Osteoblast (primary cell): Measurements from ENCODE around the gene SLC50A1. TPM values are rescaled to one million over a fixed set of nuclear protein-coding genes. Genes with fewer than 3 reads are reported as not detected.

ENCODE experiments used
- DNase-seq: peaks from one replicate; pipeline ENCODE4 v3.0.0; 2011; ENCODE audit warnings: low spot score, mixed read lengths; ENCODE audit not compliant: insufficient read length; ENCODE audit errors: missing footprints
- H2AFZ ChIP-seq: 2 replicates; pipeline ENCODE4 v1.6.0; 2011; ENCODE audit warnings: mild to moderate bottlenecking, low read length
- H3K27ac ChIP-seq: 2 replicates; pipeline ENCODE4 v1.5.1; 2011; ENCODE audit warnings: mild to moderate bottlenecking, low read depth, low read length, moderate library complexity
- H3K27me3 ChIP-seq: 2 replicates; pipeline ENCODE4 v1.6.0; 2012; ENCODE audit warnings: mild to moderate bottlenecking, control low read depth, inconsistent platforms, low read length, moderate library complexity; ENCODE audit not compliant: insufficient read depth
- H3K36me3 ChIP-seq: 2 replicates; pipeline ENCODE4 v1.5.1; 2011; ENCODE audit warnings: mild to moderate bottlenecking, low read length, control low read depth, moderate library complexity; ENCODE audit not compliant: insufficient read depth
- H3K4me1 ChIP-seq: 2 replicates; pipeline ENCODE4 v1.5.1; 2011; ENCODE audit warnings: mild to moderate bottlenecking, low read length, control low read depth, moderate library complexity; ENCODE audit not compliant: insufficient read depth
- H3K4me2 ChIP-seq: 2 replicates; pipeline ENCODE4 v1.6.0; 2011; ENCODE audit warnings: mild to moderate bottlenecking, low read length; ENCODE audit not compliant: insufficient read depth
- H3K4me3 ChIP-seq: fragments of 200-600 bp; sonication (generic); 3 replicates; pipeline ENCODE4 v1.5.1; 2012; ENCODE audit warnings: mild to moderate bottlenecking, low read length, inconsistent platforms; ENCODE audit not compliant: insufficient read depth
- H3K79me2 ChIP-seq: 2 replicates; pipeline ENCODE4 v1.6.0; 2012; ENCODE audit warnings: mild to moderate bottlenecking, low read length, control low read depth, inconsistent platforms; ENCODE audit not compliant: insufficient read depth
- H3K9me3 ChIP-seq: 2 replicates; pipeline ENCODE4 v1.5.1; 2011; ENCODE audit warnings: low read depth, low read length, control low read depth
- H4K20me1 ChIP-seq: 2 replicates; pipeline ENCODE4 v1.6.0; 2012; ENCODE audit warnings: mild to moderate bottlenecking, low read length, control low read depth; ENCODE audit not compliant: insufficient read depth
- total RNA-seq: library from RNA; depleted of rRNA; stranded (reverse); fragments of >200 nt; gene quantifications from 2 replicates; pipeline ENCODE4 v1.2.3, GENCODE V29; 2012
- TF ChIP-seq, protein P1 (sequence below): IDR thresholded peaks from 2 replicates; pipeline ENCODE4 v1.5.1; 2011; ENCODE audit warnings: mild to moderate bottlenecking, low read depth, low read length, moderate library complexity; ENCODE audit errors: extremely low read depth

The SLC50A1 gene
- total RNA-seq, 1 donor: 38.0 TPM

DNA sequence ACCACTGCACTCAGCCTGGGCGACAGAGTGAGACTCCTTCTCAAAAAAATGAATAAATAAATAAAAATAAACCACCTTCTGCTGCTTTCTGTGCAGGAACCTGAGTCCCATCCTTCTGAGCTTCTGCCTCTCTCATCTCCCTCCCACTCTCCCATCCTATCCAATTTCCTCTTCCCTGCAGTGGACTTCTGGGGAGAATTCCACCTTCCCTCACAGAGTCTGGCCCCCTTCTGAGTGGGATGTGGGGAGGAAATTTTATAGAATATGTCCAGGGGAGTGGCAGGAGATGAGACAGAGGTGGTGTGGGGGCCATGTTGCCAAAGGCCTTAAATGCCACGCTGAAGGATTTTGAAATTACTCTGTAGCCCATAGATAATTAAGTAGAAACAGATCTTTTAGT lies 13.3 kb upstream of the SLC50A1 start:
- no peak overlapping the region for H3K27ac ChIP-seq
- H3K27me3 ChIP-seq: peaks cover 49% of the 10 kb centered on the region
- peaks cover 5% of the 10 kb centered on the region for H3K4me1 ChIP-seq
- no peak for DNase-seq
- H3K9me3 ChIP-seq: no peaks in the 10 kb centered on the region
- no peak overlapping the region for H2AFZ ChIP-seq
- TF ChIP-seq, protein P1, sequence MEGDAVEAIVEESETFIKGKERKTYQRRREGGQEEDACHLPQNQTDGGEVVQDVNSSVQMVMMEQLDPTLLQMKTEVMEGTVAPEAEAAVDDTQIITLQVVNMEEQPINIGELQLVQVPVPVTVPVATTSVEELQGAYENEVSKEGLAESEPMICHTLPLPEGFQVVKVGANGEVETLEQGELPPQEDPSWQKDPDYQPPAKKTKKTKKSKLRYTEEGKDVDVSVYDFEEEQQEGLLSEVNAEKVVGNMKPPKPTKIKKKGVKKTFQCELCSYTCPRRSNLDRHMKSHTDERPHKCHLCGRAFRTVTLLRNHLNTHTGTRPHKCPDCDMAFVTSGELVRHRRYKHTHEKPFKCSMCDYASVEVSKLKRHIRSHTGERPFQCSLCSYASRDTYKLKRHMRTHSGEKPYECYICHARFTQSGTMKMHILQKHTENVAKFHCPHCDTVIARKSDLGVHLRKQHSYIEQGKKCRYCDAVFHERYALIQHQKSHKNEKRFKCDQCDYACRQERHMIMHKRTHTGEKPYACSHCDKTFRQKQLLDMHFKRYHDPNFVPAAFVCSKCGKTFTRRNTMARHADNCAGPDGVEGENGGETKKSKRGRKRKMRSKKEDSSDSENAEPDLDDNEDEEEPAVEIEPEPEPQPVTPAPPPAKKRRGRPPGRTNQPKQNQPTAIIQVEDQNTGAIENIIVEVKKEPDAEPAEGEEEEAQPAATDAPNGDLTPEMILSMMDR: no peak
- no peaks in the 10 kb centered on the region for H4K20me1 ChIP-seq
- no peaks in the 10 kb centered on the region for H3K36me3 ChIP-seq
- H3K4me3 ChIP-seq: no peak overlapping the region
- no peak overlapping the region for H3K4me2 ChIP-seq
- H3K79me2 ChIP-seq: no peaks in the 10 kb centered on the region

DNA sequence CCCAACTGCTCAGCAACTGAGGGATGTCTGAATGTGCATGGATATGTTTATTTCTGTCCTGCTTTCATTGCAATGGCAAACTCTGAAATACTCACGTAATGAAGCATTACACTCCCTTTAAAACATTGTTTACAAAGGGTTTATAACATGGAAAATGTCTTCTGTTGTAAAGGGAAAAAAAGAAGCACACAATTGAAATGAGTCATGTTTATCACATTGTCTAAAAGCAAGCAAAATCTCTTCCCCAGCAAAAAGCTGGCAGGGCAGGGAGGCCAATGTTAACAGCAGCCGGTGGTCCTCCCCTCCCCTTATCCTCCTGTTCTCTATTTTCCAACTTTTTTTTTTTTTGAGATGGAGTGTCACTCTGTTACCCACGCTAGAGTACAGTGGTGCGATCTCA lies 11.9 kb upstream of the SLC50A1 start:
- H3K27me3 ChIP-seq: peaks cover 59% of the 10 kb centered on the region
- no peaks in the 10 kb centered on the region for H3K9me3 ChIP-seq
- TF ChIP-seq, protein P1: no peak
- DNase-seq: no peak
- no peaks in the 10 kb centered on the region for H3K79me2 ChIP-seq
- H2AFZ ChIP-seq: no peak overlapping the region
- no peaks in the 10 kb centered on the region for H3K36me3 ChIP-seq
- no peaks in the 10 kb centered on the region for H4K20me1 ChIP-seq
- H3K4me3 ChIP-seq: no peak overlapping the region
- H3K4me1 ChIP-seq: peaks cover 7% of the 10 kb centered on the region
- no peak overlapping the region for H3K4me2 ChIP-seq
- H3K27ac ChIP-seq: no peak overlapping the region

DNA sequence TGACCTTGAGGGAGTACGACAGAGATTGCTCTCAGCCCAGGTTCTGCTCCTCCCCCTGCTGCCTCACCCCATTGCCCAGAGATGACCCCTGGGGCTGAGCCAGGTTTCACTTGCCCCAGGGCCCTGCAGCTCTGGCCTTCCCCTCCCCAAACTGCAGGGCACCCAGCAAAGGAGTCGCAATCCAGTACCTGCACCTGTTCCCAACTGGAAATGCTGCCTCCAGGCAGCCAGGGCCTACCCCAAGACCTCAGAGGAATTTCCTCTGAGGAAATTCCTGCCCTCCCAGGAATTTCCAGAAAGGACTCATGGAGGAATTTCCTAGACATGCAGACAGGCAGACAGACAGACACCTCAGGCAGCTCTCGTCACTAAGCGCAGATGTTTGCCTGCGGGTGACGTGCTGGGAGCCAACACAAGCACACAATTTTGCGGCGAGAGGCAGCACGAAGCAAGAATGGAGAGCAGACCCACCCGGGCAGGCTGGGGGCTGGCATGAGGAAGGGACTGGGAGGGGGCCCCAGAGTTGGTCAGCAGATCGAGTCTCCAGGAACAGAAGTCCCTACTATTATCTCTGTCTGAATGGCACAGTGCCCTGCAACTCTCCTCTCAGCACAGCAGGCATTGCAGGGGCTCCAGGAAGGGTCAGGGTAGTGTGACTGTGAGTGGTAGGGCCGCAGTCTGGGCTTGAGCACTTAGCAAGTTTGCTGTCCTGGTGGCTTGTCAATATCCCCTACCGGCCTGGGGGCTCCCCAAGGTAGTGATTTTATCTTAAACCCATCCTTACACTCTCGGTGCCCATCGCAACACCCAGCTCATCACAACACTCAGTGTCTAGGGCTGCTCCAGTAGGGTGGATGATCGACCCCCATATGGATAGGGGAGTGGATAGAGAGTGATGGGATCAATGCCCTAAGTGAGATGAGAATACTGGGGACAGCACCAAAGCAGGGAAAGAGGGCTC lies 10.9 kb upstream of the SLC50A1 start:
- H3K27me3 ChIP-seq: peaks cover 65% of the 10 kb centered on the region
- no peaks in the 10 kb centered on the region for H3K79me2 ChIP-seq
- no peak overlapping the region for H3K4me2 ChIP-seq
- TF ChIP-seq, protein P1: no peak
- no peak overlapping the region for H3K4me3 ChIP-seq
- no peak for DNase-seq
- peaks cover 12% of the 10 kb centered on the region for H3K4me1 ChIP-seq
- H4K20me1 ChIP-seq: no peaks in the 10 kb centered on the region
- no peak overlapping the region for H2AFZ ChIP-seq
- no peaks in the 10 kb centered on the region for H3K36me3 ChIP-seq
- no peaks in the 10 kb centered on the region for H3K9me3 ChIP-seq
- no peak overlapping the region for H3K27ac ChIP-seq

DNA sequence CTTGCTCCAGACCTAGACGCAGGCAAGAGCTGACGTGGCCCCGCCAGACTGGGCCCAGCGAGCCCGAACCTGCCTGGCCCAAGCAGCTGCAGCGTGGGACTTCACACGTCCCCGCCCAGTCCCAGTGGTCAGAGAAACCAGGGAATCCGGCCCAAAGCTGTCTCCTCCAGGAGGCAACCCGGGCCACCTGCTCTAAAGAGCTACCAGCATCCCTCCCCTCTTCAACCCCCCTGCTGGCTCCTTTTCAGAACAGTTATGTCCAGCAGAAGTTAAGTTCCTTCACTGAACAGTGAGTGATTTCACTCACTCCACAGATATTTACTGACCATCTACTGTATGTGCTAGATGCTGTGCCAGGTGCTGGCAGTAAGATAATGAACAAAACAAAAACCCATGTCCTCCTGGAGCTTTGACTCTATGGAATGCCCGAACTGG lies 10.1 kb upstream of the SLC50A1 start:
- Histone ChIP-seq H3K4me2 (no peak overlapping the region), H3K4me3 (no peak overlapping the region), H3K27ac (no peak overlapping the region), H3K27me3 (peaks cover 62% of the 10 kb centered on the region), H3K79me2 (no peaks in the 10 kb centered on the region), H2AFZ (no peak overlapping the region), H3K4me1 (peaks cover 13% of the 10 kb centered on the region), H3K36me3 (no peaks in the 10 kb centered on the region), H4K20me1 (no peaks in the 10 kb centered on the region), H3K9me3 (no peaks in the 10 kb centered on the region)
- peak; percentile 56 for DNase-seq
- TF ChIP-seq, protein P1: no peak
